Activated gamma-delta T cell treated with anti-CD3 and anti-CD28 coated beads, Interleukin-2, amount 50 U/mL, for 16 hours (primary cell): ENCODE data around the gene SUN5.

Experiments used
- DNase-seq: peaks from one replicate; pipeline ENCODE4 v3.0.0-alpha.2; 2020; ENCODE audit warnings: low read depth

The SUN5 gene

DNA sequence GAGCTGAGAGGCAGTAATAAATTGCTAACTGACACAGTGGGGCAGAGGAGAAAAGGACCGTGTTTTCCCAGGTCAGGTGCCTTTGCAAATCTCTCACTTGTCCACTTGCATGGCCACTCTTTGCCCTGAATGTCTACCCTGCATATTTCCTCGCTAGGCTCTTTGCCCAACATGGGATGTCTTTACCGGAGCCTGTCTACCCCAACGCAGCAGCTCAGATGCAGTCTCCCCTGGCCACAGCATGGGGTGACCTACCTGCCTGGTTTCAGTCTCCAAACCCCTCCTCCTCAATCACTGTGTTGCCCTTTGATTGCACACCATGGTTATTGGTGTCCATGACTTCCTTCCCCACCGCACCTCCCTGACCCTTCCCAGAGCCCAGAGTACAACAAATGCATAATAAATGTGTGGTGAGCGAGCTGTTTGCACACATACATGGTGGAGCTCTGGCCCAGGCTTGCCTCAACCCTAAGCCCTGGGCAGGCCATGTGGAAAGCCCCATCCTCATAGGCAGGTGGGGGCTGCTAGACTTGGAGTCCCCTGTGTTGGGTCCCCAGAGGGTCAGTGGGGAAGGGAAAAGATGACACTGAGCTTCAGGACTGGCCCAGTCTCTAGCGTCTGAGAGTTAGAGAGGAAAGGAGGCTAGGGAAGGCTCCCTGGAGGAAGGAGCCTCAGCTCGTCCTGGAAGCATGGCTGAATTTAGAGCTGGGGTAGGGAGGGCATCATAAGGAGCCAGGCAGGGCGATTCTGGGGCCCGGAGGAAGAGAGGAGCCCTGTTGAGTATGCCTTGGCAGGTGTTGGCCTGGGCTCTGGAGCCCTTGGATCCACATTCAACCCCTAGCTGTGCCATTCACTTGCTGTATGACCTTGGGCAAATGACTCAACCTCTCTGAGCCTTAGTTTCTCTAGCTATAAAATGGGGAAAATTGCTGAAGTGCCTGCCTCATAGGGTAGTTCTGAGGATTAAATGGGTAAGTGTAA is 22.8 kb upstream of the SUN5 start:
- DNase-seq = no peak

DNA sequence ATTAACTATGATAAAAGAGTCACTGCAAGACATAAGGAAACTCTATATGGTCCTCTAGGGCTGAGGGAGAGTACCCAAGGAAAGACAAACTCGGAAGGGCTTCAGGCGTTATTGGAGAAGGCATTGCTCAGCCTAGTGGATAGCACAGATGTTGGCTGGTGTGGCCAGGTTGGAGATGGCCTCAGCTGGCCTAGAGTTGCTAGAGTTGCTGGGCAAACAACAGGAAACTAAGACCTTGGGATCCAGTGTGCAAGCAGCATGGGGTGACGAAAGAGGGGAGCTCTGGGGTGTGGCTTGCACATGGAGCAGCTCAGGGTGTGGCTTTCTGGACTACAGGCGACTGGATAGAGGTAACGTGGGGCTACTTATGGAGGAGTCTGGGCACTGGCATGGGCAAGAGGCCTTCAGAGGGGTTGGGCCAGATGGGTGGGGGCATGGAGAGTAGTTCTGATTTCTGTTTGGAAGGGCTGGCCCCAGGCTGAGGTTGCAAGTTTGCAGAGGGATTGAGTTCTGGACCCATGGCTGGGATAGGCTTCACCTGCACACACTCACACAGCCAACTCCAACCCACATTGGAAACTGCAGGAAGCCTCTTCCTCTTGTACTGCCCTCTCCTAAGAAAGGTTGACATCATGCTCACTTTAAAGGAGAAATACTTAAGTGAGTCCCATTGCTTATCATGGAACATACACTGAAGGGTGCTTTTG is 22.0 kb upstream of the SUN5 start:
- no peak for DNase-seq

DNA sequence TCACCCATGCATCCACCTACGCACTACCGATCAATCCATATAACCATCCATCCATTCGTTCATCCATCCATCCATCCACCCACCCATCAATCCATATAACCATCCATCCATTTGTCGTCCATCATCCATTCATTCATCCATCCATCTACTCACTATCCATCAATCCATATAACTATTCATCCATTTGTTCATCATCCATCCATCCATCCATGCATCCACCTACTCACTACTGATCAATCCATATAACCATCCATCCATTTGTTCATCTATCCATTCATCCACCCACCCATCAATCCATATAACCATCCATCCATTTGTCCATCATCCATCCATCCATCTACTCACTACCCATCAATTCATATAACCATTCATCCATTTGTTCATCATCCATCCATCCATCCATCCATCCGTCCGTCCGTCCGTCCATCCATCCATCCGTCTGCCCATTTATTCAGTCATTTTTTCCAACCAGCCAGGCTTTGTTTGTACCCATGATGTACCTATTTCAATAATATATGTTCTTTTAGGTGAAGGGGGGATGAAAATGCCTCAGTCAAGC is 21.2 kb upstream of the SUN5 start:
- DNase-seq = no peak

DNA sequence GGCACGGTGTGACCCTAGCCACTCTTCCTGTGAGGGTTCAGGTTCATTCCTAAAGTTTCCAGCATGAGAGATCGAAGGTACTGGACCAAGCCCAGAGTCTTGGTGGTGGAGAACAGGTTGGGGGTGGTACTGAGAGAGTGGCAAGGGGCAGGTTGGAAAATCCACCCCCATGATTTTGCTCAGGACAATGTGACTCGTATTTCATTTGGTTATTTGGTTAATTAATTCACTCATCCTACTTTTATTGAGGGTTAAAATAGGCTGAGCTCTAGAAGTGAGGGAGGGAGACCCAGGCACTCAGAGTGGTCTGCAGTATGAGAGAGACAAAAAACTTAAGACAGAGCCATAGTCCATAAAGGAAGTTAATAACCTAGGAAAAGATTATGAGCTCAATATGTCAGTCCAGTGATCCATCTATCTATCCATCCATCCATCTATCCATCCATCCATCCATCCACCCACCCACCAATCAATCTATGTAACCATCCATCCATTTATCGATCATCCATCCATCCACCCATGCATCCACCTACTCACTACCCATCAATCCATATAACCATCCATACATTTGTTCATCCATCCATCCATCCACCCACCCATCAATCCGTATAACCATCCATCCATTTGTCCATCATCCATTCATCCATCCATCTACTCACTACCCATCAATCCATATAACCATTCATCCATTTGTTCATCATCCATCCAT is 20.5 kb upstream of the SUN5 start:
- no peak for DNase-seq

DNA sequence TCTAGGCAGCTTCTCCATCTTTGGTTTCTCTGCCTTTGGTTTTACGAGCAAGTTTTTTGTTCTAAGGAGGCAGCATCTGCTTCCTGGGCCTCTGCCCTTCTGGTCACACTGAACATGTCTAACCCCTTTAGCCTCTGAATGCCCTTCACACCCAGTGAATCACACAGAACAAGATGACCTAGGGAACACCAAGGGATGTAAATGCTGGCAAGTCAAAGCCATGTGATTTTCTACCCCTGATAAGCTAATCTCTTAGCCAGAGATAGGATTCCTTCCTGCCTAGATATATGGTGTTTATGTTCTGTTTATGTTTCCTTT is 20.0 kb upstream of the SUN5 start:
- no peak for DNase-seq

DNA sequence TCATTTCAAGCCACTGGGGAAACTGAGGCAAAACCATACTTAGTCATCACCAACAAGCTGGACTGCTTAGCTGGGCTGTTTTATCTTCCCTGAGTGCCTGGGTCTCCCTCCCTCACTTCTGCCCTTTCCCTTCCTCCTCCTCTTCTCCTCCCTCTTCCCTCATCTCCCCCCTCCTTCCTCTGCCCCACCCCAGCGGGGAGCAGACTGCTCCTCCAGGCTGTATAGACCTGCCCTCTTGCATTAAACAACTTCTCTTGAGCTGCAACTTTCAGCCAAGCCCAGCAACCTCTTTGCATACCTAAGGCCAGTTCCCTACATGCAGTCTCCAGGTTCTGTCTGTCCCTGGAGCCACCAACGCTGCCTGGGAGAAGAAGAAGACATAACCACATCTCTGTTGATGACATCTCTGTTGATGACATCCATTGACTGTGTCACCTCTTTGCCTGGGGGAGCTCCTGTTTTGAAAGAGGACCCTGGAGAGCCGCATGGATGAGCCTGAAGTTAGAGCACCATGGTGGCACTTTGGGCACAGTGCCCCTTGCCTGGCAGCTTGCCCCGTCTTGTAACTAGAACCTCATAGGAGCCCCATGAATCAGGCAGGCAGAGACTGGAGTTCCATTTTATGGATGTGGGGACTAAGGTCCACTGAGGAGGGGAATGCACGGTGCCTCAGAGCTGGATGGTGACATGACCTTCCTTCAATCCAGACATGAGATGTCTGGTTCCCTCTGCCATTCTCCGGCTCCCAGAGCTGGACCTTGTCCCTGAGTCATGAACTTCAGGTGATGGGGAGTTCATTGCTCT is 19.4 kb upstream of the SUN5 start:
- DNase-seq = no peak

DNA sequence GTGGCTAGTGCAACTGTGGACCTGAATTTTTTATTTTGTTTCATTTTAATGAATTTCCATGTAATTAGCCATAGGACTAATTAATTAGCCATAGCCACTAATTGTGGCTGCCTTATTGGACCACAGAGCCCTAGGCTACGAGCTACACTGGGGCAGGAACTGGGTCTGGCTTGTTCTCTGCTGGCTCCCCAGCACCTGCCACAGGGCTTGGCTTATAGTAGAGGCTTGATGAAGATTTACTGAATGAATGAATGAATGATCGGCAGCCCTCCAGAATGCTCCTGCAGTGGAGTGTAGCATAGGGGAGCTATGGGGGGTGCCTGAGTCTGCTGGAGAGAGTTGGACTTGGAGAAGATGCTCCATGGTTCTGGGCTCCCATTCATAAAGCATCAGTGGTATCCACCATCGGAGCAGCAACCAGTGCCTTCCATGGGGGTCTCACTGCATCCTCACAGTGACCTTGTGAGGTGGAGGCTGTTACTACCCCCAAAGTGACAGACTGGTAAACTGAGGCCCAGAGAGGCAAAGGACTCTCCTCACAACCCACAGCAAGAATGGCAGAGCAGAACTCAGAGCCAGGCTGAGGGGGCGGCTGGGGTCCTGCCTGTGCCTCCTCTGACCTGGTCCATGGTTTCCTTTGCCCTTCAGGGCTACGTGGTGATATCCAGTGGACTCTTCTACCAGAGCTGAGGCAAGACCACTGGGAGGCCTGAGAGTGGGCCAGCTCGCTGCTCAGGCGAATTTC is 18.6 kb upstream of the SUN5 start:
- DNase-seq = no peak

DNA sequence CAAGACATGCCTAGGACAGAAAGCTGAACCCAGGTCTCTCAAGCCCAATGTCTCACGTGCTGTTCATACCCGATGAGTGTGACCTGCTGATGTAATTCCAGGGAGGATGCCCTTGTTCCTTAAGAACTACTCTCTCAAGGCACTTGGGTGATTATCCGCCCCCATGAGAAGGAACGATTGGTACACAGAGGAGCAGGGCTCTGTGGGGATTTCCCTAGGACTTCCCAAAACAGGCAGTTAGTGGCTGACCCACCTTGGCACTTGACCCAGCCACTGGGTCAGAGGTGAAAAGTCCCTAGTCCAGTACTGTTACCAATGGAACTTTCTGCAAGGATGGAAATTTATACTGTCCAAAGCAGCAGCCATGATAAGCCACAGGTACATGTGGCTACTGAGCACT is 18.1 kb upstream of the SUN5 start:
- DNase-seq = no peak

DNA sequence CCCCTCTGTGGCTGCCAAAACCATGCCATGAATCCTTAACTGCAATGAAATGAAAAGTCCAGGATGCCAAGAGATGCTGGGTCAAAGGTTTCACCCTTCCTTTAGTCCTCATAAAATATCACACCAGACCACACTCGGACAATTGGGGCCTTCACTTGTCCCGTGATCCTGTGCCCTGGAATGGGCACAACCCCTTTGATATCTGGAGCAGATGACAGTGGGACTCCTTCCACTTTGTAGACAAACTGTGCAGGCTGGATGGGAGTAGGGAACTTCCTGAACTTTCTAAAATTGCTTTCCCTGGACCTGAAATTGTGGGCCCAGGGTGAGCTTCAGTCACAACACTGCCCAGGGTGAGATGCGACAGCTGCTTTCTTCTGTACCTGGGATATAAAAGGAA is 17.6 kb upstream of the SUN5 start:
- no peak for DNase-seq

DNA sequence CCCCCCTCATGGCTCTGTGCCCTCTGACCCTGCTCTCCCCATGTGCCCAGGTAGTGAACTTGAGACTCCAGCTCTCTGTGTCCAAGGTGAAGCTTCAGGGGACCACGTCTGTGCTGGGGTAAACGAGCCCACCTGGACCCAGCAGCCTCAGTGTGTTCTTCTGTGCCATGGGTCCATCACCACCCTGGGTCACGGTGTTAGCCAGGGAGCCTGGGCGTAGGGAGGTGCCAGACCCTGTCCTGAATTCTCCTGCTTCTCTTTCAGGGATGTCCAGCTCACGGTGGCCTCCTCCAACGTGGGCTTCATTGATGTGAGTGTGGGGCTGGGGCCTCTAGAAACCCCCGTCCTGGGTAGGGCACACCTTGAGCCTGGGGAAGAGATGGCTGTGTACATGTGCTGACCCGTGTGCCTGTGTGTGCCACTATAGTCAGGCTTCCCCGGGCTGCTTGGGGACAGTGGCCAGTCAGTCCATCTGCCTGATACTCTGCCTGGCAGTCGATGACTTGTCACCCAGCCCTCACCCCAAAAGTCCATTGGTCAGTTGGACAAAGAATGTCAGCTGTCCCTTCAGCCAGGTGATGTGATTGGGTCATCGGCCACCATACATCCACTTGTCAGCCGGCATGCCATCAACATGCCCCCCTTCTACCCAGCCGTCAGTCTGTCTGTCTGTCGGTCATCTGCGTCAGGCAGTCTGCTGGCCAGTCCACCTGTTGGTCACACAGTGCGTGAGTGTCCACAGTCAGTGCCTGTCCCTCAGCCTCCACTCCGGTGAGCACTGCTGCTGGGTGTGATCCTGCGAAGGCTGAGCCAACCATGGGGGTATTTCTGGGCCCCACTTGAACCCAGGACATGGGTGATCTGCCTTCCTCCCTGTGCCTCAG is 16.3 kb upstream of the SUN5 start:
- no peak for DNase-seq

DNA sequence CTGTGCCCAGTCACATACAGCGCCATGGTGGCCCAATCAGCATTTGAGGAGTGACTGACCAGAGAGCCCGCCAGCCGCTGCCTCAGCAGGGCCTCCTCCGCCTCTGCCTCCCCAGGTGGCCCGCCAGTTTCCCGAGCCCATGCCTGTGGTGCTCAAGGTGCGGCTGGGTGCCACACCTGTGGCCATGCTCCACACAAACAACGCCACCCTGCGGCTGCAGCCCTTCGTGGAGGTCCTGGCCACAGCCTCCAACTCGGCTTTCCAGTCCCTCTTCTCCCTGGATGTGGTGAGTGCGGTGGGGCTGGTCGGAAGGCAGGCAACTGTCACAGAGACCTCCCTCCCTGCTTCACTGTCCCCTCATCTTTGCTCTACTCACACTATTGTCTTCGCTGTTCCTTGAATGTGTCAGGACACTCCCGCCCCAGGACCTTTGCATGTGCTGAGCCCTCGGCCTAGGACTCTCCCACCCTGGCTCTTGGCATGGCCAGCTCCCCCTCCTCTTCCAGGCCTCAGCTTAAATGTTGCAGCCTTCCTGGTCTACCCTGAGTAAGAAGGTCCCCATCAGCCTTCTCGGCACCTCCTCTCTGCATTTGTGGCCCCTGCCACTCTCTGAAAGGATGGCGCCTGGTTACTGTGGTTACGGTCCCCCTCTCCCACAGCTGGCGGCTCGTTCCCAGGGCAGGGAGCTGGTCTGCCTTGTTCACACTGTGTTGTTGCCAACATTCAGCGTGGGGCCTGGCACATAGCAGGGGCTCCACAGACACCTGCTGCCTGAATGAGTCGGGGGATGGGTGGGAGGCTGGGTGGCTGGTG is 15.4 kb upstream of the SUN5 start:
- no peak for DNase-seq

DNA sequence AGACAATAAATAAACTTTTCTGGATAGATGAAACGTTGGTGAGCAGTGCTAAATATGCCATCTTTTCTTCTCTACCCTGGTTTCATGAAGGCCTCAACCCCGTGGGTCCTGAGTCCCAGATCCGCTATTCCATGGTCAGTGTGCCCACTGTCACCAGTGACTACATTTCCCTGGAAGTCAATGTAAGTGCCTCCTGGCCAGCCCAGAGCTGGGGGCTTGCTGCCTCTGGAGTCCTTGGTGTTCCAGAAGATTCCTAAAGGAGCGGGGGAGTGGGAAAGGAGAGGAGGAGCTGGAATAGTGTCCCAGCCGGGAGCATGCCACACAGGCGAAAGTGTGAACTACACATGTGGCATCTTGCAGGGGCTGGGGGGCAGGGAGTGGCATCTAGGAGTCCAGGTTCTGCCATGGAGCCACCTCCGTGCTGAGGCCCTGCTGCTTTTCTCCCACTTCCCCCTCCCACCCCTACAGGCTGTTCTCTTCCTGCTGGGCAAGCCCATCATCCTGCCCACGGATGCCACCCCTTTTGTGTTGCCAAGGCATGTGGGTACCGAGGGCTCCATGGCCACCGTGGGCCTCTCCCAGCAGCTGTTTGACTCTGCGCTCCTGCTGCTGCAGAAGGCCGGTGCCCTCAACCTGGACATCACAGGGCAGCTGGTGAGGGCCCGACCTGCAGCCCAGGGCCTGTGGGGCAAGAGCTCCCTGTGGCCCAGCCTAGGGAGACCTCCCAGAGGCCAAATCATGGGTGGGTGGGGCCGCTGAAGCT is 14.1 kb upstream of the SUN5 start:
- DNase-seq = no peak

DNA sequence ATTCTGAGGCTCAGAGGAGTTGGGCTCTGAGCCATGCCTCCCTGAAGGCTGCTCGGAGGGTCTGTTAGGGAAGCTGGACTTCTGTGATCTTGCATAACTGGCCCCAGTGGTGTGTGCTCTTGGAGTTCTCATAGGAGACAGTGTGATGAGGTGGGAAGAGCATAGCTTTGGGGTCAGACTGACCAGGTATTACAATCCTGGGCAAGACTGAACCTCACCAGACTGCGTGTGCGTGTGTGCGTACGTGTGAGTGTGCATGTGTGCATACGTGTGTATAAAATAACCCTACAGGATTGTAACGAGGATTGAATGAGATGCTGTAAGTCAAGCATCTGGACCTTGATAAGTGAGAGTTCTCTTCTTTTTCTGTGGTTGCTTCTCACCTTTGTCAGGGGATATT is 13.3 kb upstream of the SUN5 start:
- DNase-seq = no peak

DNA sequence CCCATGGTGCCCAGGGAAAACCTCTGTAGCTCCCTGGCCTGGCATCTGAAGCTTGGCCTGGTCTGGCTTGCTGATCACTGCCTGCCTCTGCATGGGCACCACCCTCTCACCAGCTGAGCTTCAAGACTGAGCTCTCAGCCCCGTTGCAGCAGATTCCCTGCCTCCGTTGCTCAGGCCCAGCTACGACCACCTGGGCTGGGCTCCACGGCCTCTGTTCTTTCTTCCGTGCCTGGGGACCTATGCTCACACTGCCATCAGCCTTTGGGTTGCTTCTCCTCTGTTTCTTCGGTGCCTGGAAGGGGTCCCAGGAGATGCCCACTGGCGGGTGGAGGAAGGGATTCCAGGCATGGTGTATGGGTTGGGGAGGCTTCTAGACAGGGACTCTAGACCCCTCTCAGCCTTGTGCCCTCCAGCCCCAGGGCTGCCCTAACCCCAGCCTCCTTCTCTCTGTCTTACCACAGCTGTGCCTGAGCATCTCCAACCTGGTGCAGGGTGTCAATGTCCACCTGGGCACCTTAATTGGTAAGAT is 12.4 kb upstream of the SUN5 start:
- no peak for DNase-seq

DNA sequence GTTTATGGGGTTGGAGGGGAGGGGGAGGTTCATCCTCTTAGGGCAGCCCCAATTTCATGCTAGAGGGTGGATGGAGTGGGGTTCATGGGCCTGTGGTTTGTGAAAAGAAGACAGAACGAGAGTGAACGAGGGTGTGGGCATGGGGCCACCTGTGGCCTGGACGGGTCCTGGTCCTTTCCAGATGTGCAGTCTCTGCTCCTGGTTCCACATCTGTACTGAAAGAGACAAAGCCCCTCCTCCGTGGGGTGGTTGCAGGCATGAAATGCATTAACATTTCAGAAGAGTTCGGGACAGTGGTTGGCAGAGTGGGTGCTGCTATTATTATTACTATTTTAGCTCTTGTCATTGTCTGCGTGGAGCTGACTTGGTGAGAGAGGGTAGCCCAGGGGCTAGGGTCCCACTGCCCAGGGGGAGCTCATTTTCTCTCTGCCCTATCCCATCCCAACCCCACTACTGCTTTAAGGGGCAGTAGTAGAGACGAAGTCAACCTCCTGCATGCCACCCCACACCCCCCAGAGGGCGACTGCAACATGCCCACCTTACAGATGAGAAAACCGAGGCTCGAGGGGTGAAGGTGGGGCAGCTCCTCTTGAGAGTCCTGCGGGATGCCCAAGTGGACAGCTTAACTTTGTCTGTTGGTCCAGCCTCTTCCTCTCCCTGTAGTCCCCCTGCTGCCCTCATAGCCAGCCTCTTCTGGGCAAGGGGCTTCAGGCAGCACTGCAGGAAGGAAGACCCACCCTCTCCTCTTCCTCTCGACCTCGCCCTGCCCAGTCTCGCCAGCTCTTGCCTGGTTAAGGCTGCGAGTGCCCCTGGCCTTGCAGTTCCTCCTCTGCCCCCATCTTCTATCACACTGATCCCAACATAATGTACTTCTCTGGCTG is 11.7 kb upstream of the SUN5 start:
- no peak for DNase-seq

DNA sequence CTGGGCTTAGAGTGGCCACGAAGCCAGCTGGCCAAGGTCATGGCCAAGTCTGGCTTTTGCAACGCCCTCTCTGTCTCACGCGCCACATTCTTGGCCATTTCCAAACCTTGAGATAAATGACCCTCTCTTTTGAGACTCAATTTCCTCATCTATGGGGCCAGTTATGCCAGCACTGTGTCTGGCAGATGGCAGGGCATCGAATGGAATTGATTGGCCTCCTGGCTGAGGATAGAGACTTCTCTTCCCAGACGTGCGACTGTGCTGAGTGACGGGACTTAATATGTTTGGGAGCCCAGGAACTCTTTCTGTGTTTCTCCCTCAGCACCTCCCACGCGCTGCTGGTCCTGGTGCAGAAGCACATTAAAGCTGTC is 10.9 kb upstream of the SUN5 start:
- no peak for DNase-seq
